Memory B cell (primary cell): ENCODE data around the gene SLC26A6.

Experiments used
- ATAC-seq: fragments of 150-1000 bp; cut with Tn5 transposase; 2 replicates; pipeline ENCODE4 v1.10.0; 2021; ENCODE audit warnings: low read depth, mild to moderate bottlenecking, moderate library complexity
- DNase-seq, 2 donors: peaks; one replicate each; pipeline ENCODE4 v3.0.0; 2022; ENCODE audit warnings: low spot score in 2 of 2
- H3K27ac Mint-ChIP-seq: one replicate; pipeline ENCODE4 v1.8.0; 2022; ENCODE audit warnings: mild to moderate bottlenecking, moderate library complexity, mixed read lengths
- H3K27me3 Mint-ChIP-seq: one replicate; pipeline ENCODE4 v1.8.0; 2022; ENCODE audit warnings: mixed read lengths
- H3K36me3 Mint-ChIP-seq: one replicate; pipeline ENCODE4 v1.8.0; 2022; ENCODE audit warnings: mild to moderate bottlenecking, mixed read lengths
- H3K4me1 Mint-ChIP-seq: one replicate; pipeline ENCODE4 v1.8.0; 2022; ENCODE audit warnings: mixed read lengths
- H3K4me3 Mint-ChIP-seq: one replicate; pipeline ENCODE4 v1.8.0; 2022; ENCODE audit warnings: mild to moderate bottlenecking, moderate library complexity, mixed read lengths
- H3K9me3 Mint-ChIP-seq: one replicate; pipeline ENCODE4 v1.8.0; 2022; ENCODE audit warnings: mixed read lengths

The SLC26A6 gene

GRCh38 chr3:48635222-48636021 is at the start of gene SLC26A6:
Gene SLC26A6 (minus strand): TSS chr3:48635461. CDS start chr3:48635393, 68 bp downstream.
- Mint-ChIP-seq H3K4me3 (peak within 1 kb of the TSS; percentile 89), H3K9me3 (no peaks in the 10 kb centered on the region), H3K4me1 (peaks cover 6% of the 10 kb centered on the region), H3K36me3 (peaks cover 4% of the 10 kb centered on the region), H3K27me3 (peaks cover 1% of the 10 kb centered on the region), H3K27ac (peak within 1 kb of the TSS; percentile 60)
- ATAC-seq: peak; percentile 95
- DNase-seq: peak; percentile 72 to 75

DNA sequence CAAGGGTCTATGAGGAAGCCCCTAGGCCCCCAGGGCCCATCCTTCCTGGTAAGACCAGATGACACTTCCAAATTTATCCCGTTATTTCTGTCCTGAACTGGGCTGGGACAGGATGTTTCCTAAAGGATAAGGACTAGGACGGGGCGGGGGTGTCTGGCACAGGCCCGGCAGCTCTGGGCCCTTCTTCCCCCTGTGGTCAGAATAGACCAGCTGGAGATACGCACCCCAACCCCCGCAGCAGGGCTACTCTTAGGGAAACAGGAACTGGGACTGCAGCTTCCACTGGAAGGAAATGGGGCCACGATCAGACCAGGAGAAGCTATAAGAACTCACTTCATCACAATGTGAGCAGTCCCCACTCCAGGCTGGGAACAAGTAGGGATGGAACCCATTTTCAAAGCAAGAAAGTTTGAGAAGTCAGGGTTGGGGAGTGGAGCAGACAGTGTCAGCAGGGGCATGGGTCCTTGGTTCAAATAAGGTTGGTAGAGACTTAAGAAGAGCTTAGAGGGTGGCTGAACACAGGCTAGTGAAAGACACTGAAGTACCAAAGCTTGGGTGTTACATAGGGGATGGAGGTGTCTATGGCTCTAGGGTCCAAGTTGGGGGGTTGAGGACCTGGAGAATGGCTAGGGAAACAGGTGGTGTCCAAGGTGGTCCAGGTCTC is 49.4 kb upstream of the SLC26A6 start:
- Mint-ChIP-seq H3K36me3 (peaks cover 19% of the 10 kb centered on the region), H3K9me3 (no peaks in the 10 kb centered on the region), H3K27me3 (no peaks in the 10 kb centered on the region), H3K4me3 (peak overlapping the region; percentile 96), H3K27ac (peak overlapping the region; percentile 89), H3K4me1 (peaks cover 30% of the 10 kb centered on the region)
- DNase-seq: no peak
- no peak for ATAC-seq

DNA sequence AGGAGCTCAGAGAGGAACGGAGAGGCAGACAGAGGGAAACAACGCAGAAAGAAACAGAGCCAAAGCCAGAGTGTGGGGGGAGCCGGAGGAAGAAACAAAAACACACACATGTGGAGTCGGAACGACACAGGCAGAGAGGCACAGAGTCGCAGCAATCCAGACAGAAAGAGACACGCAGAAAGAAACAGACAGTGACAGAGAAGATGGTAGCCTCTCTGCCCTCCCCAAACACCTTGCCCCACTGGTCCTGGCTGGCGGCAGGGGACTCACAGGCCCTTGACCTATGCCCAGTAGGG is 48.7 kb upstream of the SLC26A6 start:
- no peak overlapping the region for H3K27ac Mint-ChIP-seq
- H3K36me3 Mint-ChIP-seq: peaks cover 18% of the 10 kb centered on the region
- H3K27me3 Mint-ChIP-seq: no peaks in the 10 kb centered on the region
- H3K4me1 Mint-ChIP-seq: peaks cover 33% of the 10 kb centered on the region
- ATAC-seq (no peak), DNase-seq (no peak)
- H3K9me3 Mint-ChIP-seq: no peaks in the 10 kb centered on the region
- H3K4me3 Mint-ChIP-seq: peak overlapping the region; percentile 16

DNA sequence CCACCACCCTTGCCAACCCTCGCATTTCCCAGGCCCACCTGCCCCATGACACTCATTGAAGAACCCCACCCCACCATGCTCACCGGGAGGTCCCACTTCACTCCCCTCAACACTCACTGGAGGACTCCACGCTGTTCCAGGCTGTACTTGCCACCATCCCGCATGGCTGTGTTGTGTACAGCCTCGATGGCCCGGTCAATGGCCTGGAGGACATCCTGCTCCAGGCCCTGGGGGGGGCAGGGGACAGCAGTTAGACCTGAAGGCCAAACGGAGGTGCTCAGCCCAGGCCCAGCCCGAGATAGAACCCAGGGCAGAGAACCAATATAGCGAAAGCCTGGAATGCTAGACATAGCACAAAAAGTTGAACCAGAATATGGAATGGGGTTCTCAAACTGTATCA is 47.5 kb upstream of the SLC26A6 start:
- DNase-seq (no peak), ATAC-seq (no peak)
- H3K4me3 Mint-ChIP-seq: no peak overlapping the region
- no peak overlapping the region for H3K27ac Mint-ChIP-seq
- peaks cover 15% of the 10 kb centered on the region for H3K36me3 Mint-ChIP-seq
- H3K27me3 Mint-ChIP-seq: no peaks in the 10 kb centered on the region
- no peaks in the 10 kb centered on the region for H3K9me3 Mint-ChIP-seq
- H3K4me1 Mint-ChIP-seq: peaks cover 33% of the 10 kb centered on the region

- H3K36me3 Mint-ChIP-seq: peaks cover 19% of the 10 kb centered on the region
- H3K27me3 Mint-ChIP-seq: no peaks in the 10 kb centered on the region
- no peaks in the 10 kb centered on the region for H3K9me3 Mint-ChIP-seq
- no peak overlapping the region for H3K27ac Mint-ChIP-seq
- ATAC-seq: no peak
- peaks cover 33% of the 10 kb centered on the region for H3K4me1 Mint-ChIP-seq
- no peak overlapping the region for H3K4me3 Mint-ChIP-seq
- no peak for DNase-seq
Observed at GRCh38 chr3:48681974-48682610, 46.8 kb upstream of the SLC26A6 start.

DNA sequence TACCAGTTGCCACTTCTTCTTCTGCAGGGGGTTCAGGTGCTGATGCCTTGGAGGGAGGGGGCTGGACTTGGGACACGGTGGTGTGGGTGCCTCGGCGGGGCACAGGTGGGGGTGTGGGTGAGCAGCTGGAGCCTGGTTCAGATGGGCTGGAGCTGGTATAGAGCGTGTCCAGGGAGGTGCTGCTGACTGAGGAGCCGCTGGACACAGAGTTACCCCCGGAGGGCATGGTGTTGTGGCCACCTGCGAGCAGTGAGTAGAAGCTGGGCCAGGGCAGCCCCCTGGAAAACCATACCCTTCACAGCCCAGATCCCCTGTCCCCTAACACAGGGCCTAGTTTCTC is 46.2 kb upstream of the SLC26A6 start:
- Mint-ChIP-seq H3K4me1 (peaks cover 31% of the 10 kb centered on the region), H3K27ac (no peak overlapping the region), H3K9me3 (no peaks in the 10 kb centered on the region), H3K36me3 (peaks cover 19% of the 10 kb centered on the region), H3K4me3 (no peak overlapping the region), H3K27me3 (no peaks in the 10 kb centered on the region)
- DNase-seq (no peak), ATAC-seq (no peak)

DNA sequence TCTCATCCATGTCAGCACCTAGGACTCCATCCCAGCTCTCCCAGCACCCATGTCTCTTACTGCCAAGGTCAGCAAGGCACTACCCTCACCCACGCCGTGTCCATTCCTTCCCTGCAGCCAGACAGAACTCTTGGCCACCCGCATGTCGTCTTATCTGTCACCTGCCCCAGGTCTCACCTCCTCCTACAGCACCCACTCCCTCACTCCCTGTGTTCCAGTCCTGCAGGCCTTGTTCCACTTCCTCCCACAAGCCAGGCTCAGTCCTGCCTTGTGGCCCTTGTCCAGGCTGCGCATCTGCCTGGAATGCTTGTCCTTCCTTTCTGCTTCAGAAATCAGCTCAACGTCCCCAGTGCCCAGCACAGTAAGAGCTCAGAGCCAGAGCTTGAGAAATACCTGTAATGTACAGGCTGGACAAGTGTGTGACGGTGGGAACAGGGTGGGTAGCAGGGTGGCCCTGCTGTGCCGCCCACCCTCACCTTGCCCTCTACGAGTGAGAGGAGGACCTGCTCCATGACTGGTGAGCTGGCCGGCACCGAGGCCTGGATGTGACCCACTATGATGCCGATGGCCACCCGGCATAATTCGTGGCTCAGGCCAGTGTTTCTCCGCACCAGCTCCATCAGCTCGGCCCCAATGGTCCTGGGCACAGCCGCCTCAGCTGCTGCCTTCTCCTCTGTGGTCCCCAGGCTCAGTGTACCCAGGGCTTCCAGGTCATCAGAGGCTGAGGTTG is 45.7 kb upstream of the SLC26A6 start:
- H3K27ac Mint-ChIP-seq: no peak overlapping the region
- no peak overlapping the region for H3K4me3 Mint-ChIP-seq

DNA sequence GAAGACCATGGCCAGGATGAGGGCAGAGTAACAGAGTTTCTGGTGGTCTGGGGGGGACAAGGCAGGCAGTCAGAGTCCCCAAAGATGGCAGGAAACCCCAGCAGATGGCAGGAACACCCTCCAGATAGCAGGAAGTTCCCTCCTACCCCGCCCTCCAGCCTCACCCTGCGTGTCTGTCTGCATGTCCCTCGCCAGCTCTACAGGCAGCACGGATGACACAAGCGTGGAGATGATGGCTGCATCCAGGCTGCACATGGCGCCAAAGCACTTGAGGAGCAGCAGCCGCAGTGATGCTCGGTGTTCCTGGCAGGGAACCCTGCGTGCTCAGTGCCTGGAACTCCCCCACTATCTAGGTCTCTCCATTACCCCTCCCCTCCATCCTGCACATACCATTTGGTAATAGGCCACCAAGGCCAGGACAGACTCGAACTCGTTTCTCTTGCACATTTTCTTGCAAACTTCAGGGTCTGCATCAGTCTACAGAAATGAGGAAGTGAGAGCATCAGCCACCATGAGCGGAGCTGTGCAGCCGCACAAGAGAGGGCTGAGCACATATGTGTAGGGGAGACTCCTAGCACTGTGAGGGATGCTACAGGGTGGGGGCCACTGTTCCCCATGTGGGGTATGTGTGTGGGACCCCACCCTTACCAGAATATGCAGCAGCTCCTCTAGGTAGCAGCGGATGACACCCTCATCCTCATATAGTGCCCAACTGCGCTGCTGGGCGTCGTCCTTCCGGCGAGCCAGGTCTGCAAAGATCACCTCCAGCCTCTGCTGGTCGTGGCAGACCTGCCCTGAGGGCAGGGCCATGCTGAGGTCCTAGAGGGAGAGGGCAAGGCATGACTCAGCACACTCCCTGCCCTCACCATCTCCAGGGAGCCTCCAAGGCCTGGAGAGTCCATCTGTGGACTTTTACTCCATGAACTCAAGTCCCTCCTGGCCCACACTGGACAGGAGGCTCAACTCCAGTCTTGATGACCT is 44.4 kb upstream of the SLC26A6 start:
- Mint-ChIP-seq H3K27me3 (no peaks in the 10 kb centered on the region), H3K4me1 (peaks cover 24% of the 10 kb centered on the region), H3K36me3 (peaks cover 23% of the 10 kb centered on the region), H3K4me3 (no peak overlapping the region), H3K9me3 (no peaks in the 10 kb centered on the region), H3K27ac (no peak overlapping the region)
- ATAC-seq: peak; percentile 100
- no peak for DNase-seq

More for the DNA sequence above, 45.7 kb upstream of the SLC26A6 start:
- ATAC-seq (no peak), DNase-seq (no peak)
- Mint-ChIP-seq H3K9me3 (no peaks in the 10 kb centered on the region), H3K27me3 (no peaks in the 10 kb centered on the region), H3K36me3 (peaks cover 23% of the 10 kb centered on the region), H3K4me1 (peaks cover 28% of the 10 kb centered on the region)

DNA sequence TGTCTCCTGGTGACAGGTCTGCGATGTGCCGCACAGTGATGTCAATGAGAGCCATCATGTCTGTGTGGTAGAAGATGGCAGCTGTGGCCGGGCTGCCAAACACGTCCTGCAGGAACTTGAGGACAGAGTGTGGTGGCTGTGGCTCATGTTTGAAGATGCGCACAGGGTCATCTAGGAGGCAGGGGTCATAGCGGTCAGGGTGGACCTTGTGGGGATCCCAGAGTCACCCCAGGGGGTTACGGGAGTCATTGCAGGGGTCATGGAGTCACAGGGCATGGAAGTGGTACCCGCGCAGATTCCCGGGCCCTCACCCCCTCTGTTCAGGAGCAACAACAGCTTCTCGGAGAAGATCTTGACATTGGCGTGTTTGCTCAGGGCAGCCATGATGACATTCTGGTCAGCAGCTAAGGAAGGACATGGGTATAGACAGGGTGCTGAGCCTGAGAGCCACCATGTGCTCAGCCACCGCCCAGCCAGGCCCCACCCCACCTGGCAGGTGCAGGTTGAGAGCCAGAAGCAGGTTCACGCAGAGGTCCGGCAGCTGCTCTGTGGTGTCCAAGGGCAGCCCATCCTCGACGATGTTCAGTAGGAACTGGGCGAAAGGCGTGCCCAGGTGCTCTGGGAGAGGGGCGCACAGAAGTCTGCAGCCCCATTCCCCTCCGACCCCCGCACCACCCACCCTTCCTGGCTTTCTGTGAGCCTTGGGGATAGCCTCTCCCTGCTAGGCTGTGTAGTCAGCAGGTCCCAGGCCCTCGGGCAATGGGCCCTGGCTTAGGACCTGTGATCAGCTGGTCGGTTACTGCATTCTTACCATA is 43.5 kb upstream of the SLC26A6 start:
- H3K4me1 Mint-ChIP-seq: peaks cover 18% of the 10 kb centered on the region
- H3K27me3 Mint-ChIP-seq: no peaks in the 10 kb centered on the region
- no peaks in the 10 kb centered on the region for H3K9me3 Mint-ChIP-seq
- peaks cover 23% of the 10 kb centered on the region for H3K36me3 Mint-ChIP-seq
- ATAC-seq (no peak), DNase-seq (no peak)
- no peak overlapping the region for H3K4me3 Mint-ChIP-seq
- H3K27ac Mint-ChIP-seq: no peak overlapping the region

GRCh38 chr3:48678056-48678455 is 42.8 kb upstream of the SLC26A6 start:
- no peaks in the 10 kb centered on the region for H3K27me3 Mint-ChIP-seq
- H3K4me1 Mint-ChIP-seq: peaks cover 16% of the 10 kb centered on the region
- no peaks in the 10 kb centered on the region for H3K9me3 Mint-ChIP-seq
- H3K4me3 Mint-ChIP-seq: no peak overlapping the region
- ATAC-seq: no peak
- no peak for DNase-seq
- H3K27ac Mint-ChIP-seq: no peak overlapping the region
- peaks cover 23% of the 10 kb centered on the region for H3K36me3 Mint-ChIP-seq

DNA sequence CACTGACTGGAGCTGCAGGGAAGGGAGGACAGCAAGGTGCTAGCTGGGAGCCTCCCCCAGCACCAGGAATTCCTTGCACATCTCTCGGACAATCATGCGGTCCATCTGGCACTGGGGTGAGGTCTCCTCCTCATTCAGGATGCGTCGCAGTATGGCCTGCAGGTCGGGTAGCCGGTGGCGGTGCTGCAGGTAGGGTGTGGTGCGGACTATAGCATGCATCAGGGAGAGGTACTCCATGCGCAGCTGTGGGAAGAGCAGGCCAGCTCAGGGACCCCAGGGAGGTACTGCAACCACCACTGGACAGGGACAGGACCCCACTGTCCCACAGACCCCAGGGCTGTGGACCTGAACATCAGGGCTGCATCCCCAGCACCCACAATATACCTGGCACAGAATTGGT is 39.2 kb upstream of the SLC26A6 start:
- Mint-ChIP-seq H3K4me1 (peaks cover 8% of the 10 kb centered on the region), H3K27me3 (no peaks in the 10 kb centered on the region), H3K4me3 (no peak overlapping the region), H3K27ac (no peak overlapping the region), H3K9me3 (no peaks in the 10 kb centered on the region), H3K36me3 (peaks cover 13% of the 10 kb centered on the region)
- no peak for ATAC-seq
- no peak for DNase-seq

- no peak for DNase-seq
- no peak overlapping the region for H3K4me3 Mint-ChIP-seq
- H3K9me3 Mint-ChIP-seq: no peaks in the 10 kb centered on the region
- peaks cover 8% of the 10 kb centered on the region for H3K36me3 Mint-ChIP-seq
- H3K27me3 Mint-ChIP-seq: no peaks in the 10 kb centered on the region
- peaks cover 6% of the 10 kb centered on the region for H3K4me1 Mint-ChIP-seq
- peak; percentile 82 for ATAC-seq
- H3K27ac Mint-ChIP-seq: no peak overlapping the region
Observed at GRCh38 chr3:48672522-48672921, 37.3 kb upstream of the SLC26A6 start.
